ENCODE measurements around the gene ATRX. TPM values are rescaled to one million over a fixed set of nuclear protein-coding genes. Genes with fewer than 3 reads are reported as not detected.

ATRX gene
- total RNA-seq, 1 experiment from 2014 or later: 85.8 TPM

GRCh38 chrX:77740376-77740905 lies 45.6 kb downstream of the ATRX start:
- ChIA-PET CTCF (no interaction called here), POLR2A (no interaction called here)
- ATAC-seq (no peak), DNase-seq (ENCODE audit: low read depth, low spot score) (no peak)
- BruUV-seq (replicated peaks): no TSS peak
- Histone ChIP-seq H3K36me3 (ENCODE audit: control insufficient read depth, insufficient read depth, low read length) (no peaks in the 10 kb centered on the region), H3K4me3 (ENCODE audit: low read depth in 2 of 2, low read length in 2 of 2) (no peak overlapping the region), H3K27me3 (ENCODE audit: control insufficient read depth, insufficient read depth, low read length) (no peaks in the 10 kb centered on the region), H3K9me3 (ENCODE audit: control insufficient read depth, insufficient read depth, low read depth, low read length) (no peaks in the 10 kb centered on the region), H3K27ac (ENCODE audit: low read length) (no peak overlapping the region), H3K4me1 (ENCODE audit: control insufficient read depth, insufficient read depth, low read length) (peaks cover 6% of the 10 kb centered on the region)
- TF ChIP-seq POLR2AphosphoS5 (IDR thresholded peaks at IDR 0.05; ENCODE audit: low read depth, low read length) (no peak), TCF7L2 (IDR thresholded peaks at IDR 0.05; ENCODE audit: low read depth, low read length) (no peak), CTCF (IDR thresholded peaks at IDR 0.05) (no peak), SIN3A (IDR thresholded peaks at IDR 0.05; ENCODE audit: borderline replicate concordance, insufficient read depth, low read depth, low read length) (no peak), REST (IDR thresholded peaks at IDR 0.05; ENCODE audit: insufficient read depth in 1 of 2, low read depth in 2 of 2, low read length in 1 of 2) (no peak)
- intact Hi-C loops (cut with micrococcal nuclease; ENCODE audit: unreplicated experiment) (no loop called here), in situ Hi-C loops (cut with HindIII; ENCODE audit: low pct_unique_long_range_greater_than_20kb, low sequenced_read_pairs) (no loop called here)

- H3K4me1 ChIP-seq (ENCODE audit: control insufficient read depth, insufficient read depth, low read length): no peaks in the 10 kb centered on the region
- no peaks in the 10 kb centered on the region for H3K27me3 ChIP-seq (ENCODE audit: control insufficient read depth, insufficient read depth, low read length)
- intact Hi-C loops (cut with micrococcal nuclease; ENCODE audit: unreplicated experiment): no loop called here
- ChIA-PET CTCF (no interaction called here), POLR2A (no interaction called here)
- H3K27ac ChIP-seq (ENCODE audit: low read length): no peak overlapping the region
- DNase-seq (ENCODE audit: low read depth, low spot score): no peak
- H3K4me3 ChIP-seq (ENCODE audit: low read depth in 2 of 2, low read length in 2 of 2): no peak overlapping the region
- no peaks in the 10 kb centered on the region for H3K36me3 ChIP-seq (ENCODE audit: control insufficient read depth, insufficient read depth, low read length)
- no peak for ATAC-seq
- BruUV-seq (replicated peaks): no TSS peak
- no peak for TF ChIP-seq SIN3A (IDR thresholded peaks at IDR 0.05; ENCODE audit: borderline replicate concordance, insufficient read depth, low read depth, low read length)
- no peak for TF ChIP-seq POLR2AphosphoS5 (IDR thresholded peaks at IDR 0.05; ENCODE audit: low read depth, low read length)
- TF ChIP-seq TCF7L2 (IDR thresholded peaks at IDR 0.05; ENCODE audit: low read depth, low read length): no peak
- in situ Hi-C loops (cut with HindIII; ENCODE audit: low pct_unique_long_range_greater_than_20kb, low sequenced_read_pairs): no loop called here
- no peaks in the 10 kb centered on the region for H3K9me3 ChIP-seq (ENCODE audit: control insufficient read depth, insufficient read depth, low read depth, low read length)
These were observed 52.7 kb downstream of the ATRX start for GRCh38 chrX:77733342-77733741.

- ATAC-seq: no peak
- BruUV-seq (replicated peaks): no TSS peak
- CTCF ChIA-PET: no interaction called here
These were observed 54.1 kb downstream of the ATRX start for GRCh38 chrX:77731821-77732419.

More at GRCh38 chrX:77731821-77732419, 54.1 kb downstream of the ATRX start:
- intact Hi-C loops (cut with micrococcal nuclease; ENCODE audit: unreplicated experiment) (no loop called here), in situ Hi-C loops (cut with HindIII; ENCODE audit: low pct_unique_long_range_greater_than_20kb, low sequenced_read_pairs) (no loop called here)
- no peaks in the 10 kb centered on the region for H3K4me1 ChIP-seq (ENCODE audit: control insufficient read depth, insufficient read depth, low read length)
- DNase-seq (ENCODE audit: low read depth, low spot score): no peak
- no peak overlapping the region for H3K4me3 ChIP-seq (ENCODE audit: low read depth in 2 of 2, low read length in 2 of 2)
- POLR2A ChIA-PET: no interaction called here
- no peaks in the 10 kb centered on the region for H3K27me3 ChIP-seq (ENCODE audit: control insufficient read depth, insufficient read depth, low read length)
- H3K9me3 ChIP-seq (ENCODE audit: control insufficient read depth, insufficient read depth, low read depth, low read length): no peaks in the 10 kb centered on the region
- H3K27ac ChIP-seq (ENCODE audit: low read length): no peak overlapping the region
- no peaks in the 10 kb centered on the region for H3K36me3 ChIP-seq (ENCODE audit: control insufficient read depth, insufficient read depth, low read length)
- no peak for TF ChIP-seq TCF7L2 (IDR thresholded peaks at IDR 0.05; ENCODE audit: low read depth, low read length)
- no peak for TF ChIP-seq POLR2AphosphoS5 (IDR thresholded peaks at IDR 0.05; ENCODE audit: low read depth, low read length)
- TF ChIP-seq CTCF (IDR thresholded peaks at IDR 0.05): no peak
- no peak for TF ChIP-seq SIN3A (IDR thresholded peaks at IDR 0.05; ENCODE audit: borderline replicate concordance, insufficient read depth, low read depth, low read length)
- no peak for TF ChIP-seq REST (IDR thresholded peaks at IDR 0.05; ENCODE audit: insufficient read depth in 1 of 2, low read depth in 2 of 2, low read length in 1 of 2)

Measured in Panc1 (cell line).